DND-41 (cell line): Measurements from ENCODE around the gene SCN8A.

Experiments used
- ATAC-seq: fragments of 200-7000 bp; cut with Tn5 transposase; 3 replicates; pipeline ENCODE4 v1.9.1; 2021; ENCODE audit warnings: low read depth; ENCODE audit not compliant: insufficient read depth
- DNase-seq: peaks from one replicate; pipeline ENCODE4 v3.0.0-alpha.2; 2020
- H2AFZ ChIP-seq: 2 replicates; pipeline ENCODE4 v1.6.0; 2012; ENCODE audit warnings: low read depth, low read length
- H3K27ac ChIP-seq: 2 replicates; pipeline ENCODE4 v1.5.1; 2012; ENCODE audit warnings: low read length, inconsistent platforms
- H3K27me3 ChIP-seq: fragments of 200-600 bp; sonication (generic); 2 replicates; pipeline ENCODE4 v1.6.0; 2012; ENCODE audit warnings: low read length, mild to moderate bottlenecking, inconsistent platforms; ENCODE audit not compliant: insufficient read depth, poor library complexity
- H3K36me3 ChIP-seq: 2 replicates; pipeline ENCODE4 v1.5.1; 2012; ENCODE audit warnings: low read length, inconsistent platforms; ENCODE audit not compliant: insufficient read depth
- H3K4me1 ChIP-seq: 2 replicates; pipeline ENCODE4 v1.5.1; 2012; ENCODE audit warnings: mild to moderate bottlenecking, low read length; ENCODE audit not compliant: insufficient read depth
- H3K4me2 ChIP-seq: 2 replicates; pipeline ENCODE4 v1.6.0; 2012; ENCODE audit warnings: mild to moderate bottlenecking, moderate library complexity, low read length, inconsistent platforms; ENCODE audit not compliant: insufficient read depth
- H3K4me3 ChIP-seq, 2 experiments: fragments of 200-600 bp in 1 of 2; shearing (Covaris generic) in 1 of 2; 2 replicates each; pipeline ENCODE4 v1.5.1; 2012 to 2016; ENCODE audit warnings: inconsistent platforms in 2 of 2, low read length in 2 of 2, mild to moderate bottlenecking in 2 of 2, low read depth in 1 of 2, moderate library complexity in 1 of 2
- H3K79me2 ChIP-seq: 2 replicates; pipeline ENCODE4 v1.6.0; 2012; ENCODE audit warnings: low read length, inconsistent platforms; ENCODE audit not compliant: insufficient read depth
- H3K9ac ChIP-seq: 2 replicates; pipeline ENCODE4 v1.6.0; 2012; ENCODE audit warnings: low read depth, mild to moderate bottlenecking, inconsistent platforms, low read length, moderate library complexity
- H3K9me3 ChIP-seq: 2 replicates; pipeline ENCODE4 v1.5.1; 2012; ENCODE audit warnings: low read length, moderate library complexity, mild to moderate bottlenecking, inconsistent platforms; ENCODE audit not compliant: insufficient read depth, severe bottlenecking
- H4K20me1 ChIP-seq: 2 replicates; pipeline ENCODE4 v1.6.0; 2012; ENCODE audit warnings: low read length; ENCODE audit not compliant: insufficient read depth
- CTCF ChIP-seq: IDR thresholded peaks from 2 replicates; pipeline ENCODE4 v1.5.1; 2012; ENCODE audit warnings: borderline replicate concordance, low read length, moderate library complexity, mild to moderate bottlenecking; ENCODE audit not compliant: poor library complexity, severe bottlenecking; ENCODE audit errors: extremely low read depth
- EZH2 ChIP-seq: IDR thresholded peaks from 3 replicates; pipeline ENCODE4 v1.6.1; 2012; ENCODE audit warnings: borderline replicate concordance, low read depth, mild to moderate bottlenecking, moderate library complexity, low read length, inconsistent platforms; ENCODE audit not compliant: severe bottlenecking

The SCN8A gene

DNA sequence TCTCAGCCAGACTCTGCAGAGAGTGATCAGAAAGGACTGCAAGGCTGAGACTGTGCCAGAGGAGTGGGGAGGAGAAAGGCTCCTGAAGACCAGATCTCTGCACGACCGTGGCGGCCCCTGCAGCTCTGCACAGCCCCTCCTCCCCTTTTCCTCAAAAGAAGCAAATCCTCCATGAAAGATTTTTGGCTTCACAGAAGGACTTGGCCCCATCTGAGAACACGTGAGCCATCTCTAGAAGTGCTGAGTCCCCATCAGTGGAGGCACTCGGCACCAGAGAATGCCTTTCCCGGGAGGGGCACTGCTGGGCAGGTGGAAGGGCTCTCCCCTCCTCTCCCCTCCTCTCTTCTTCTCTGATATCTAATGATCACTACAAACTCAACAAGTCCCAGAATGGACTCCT, 250.7 kb downstream of the SCN8A start:
- Histone ChIP-seq H3K27me3 (peaks cover 8% of the 10 kb centered on the region), H3K4me2 (no peak overlapping the region)
- no peak for ATAC-seq

GRCh38 chr12:51844854-51845253, 253.8 kb downstream of the SCN8A start:
- no peak for TF ChIP-seq EZH2
- no peak for TF ChIP-seq CTCF
- H4K20me1 ChIP-seq: no peaks in the 10 kb centered on the region
- no peak for DNase-seq
- H3K27me3 ChIP-seq: peaks cover 8% of the 10 kb centered on the region
- H3K4me1 ChIP-seq: peaks cover 10% of the 10 kb centered on the region
- H3K79me2 ChIP-seq: no peaks in the 10 kb centered on the region
- ATAC-seq: no peak
- H3K4me3 ChIP-seq: no peak overlapping the region
- no peaks in the 10 kb centered on the region for H3K36me3 ChIP-seq
- H3K27ac ChIP-seq: no peak overlapping the region
- no peak overlapping the region for H3K4me2 ChIP-seq
- no peak overlapping the region for H3K9ac ChIP-seq
- no peak overlapping the region for H2AFZ ChIP-seq
- H3K9me3 ChIP-seq: no peaks in the 10 kb centered on the region

More for the DNA sequence above, 250.7 kb downstream of the SCN8A start:
- TF ChIP-seq EZH2 (no peak), CTCF (no peak)
- H3K36me3 ChIP-seq: no peaks in the 10 kb centered on the region
- H3K4me3 ChIP-seq: no peak overlapping the region
- H3K4me1 ChIP-seq: peaks cover 5% of the 10 kb centered on the region
- no peak overlapping the region for H3K9ac ChIP-seq
- H4K20me1 ChIP-seq: no peaks in the 10 kb centered on the region
- no peaks in the 10 kb centered on the region for H3K9me3 ChIP-seq
- no peak overlapping the region for H3K27ac ChIP-seq
- no peak overlapping the region for H2AFZ ChIP-seq
- DNase-seq: no peak
- H3K79me2 ChIP-seq: no peaks in the 10 kb centered on the region

DNA sequence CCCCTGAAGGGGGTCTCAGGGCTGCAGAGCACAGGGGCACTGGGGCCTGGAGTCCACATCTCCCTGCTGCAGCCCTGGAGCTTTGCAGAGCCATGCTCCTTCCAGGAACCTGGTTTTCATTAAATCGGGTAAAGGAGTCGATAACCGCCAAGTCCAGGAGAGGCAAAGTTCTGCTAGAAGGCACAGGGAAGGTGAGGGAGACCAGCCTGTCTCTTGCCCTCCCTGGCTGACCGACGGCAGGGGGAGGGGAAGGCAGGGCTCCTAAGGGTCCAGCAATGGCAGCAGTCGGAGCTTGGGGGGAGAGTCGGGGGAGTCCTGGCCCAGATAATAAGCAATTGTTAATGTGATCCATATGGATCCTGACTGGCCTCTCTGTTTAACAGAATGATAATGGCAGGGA, 254.4 kb downstream of the SCN8A start:
- H3K9me3 ChIP-seq: no peaks in the 10 kb centered on the region
- DNase-seq: no peak
- no peaks in the 10 kb centered on the region for H3K36me3 ChIP-seq
- no peak overlapping the region for H3K4me3 ChIP-seq
- H3K79me2 ChIP-seq: no peaks in the 10 kb centered on the region
- no peak overlapping the region for H2AFZ ChIP-seq
- no peak overlapping the region for H3K9ac ChIP-seq
- no peak for TF ChIP-seq EZH2
- H3K4me1 ChIP-seq: peaks cover 10% of the 10 kb centered on the region
- no peaks in the 10 kb centered on the region for H4K20me1 ChIP-seq
- H3K4me2 ChIP-seq: no peak overlapping the region
- H3K27me3 ChIP-seq: peaks cover 8% of the 10 kb centered on the region
- H3K27ac ChIP-seq: no peak overlapping the region
- ATAC-seq: no peak

DNA sequence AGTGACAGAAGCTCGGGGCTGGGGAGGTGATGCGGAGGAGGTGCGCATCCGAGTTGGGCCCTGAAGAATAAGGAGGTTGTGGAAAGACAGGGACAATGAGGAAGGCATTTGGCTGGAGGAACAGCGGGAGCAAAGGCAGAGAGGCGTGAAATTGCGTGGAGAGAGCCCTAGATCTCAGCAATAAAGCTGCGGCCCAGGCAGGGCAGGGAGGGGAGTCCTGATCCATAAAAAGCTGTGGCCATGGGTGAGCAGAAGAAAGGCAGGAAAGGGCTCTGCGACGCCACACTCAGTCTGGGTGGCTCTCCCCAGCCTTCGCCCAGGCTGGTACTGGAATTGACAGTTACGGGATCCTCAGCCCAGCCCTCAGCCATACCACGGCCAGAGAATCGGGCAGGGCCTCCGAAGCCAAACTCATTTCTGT, 255.2 kb downstream of the SCN8A start:
- H3K4me2 ChIP-seq: peak overlapping the region; percentile 60; the same call in 1 of the 2 replicates
- no peak overlapping the region for H3K27ac ChIP-seq
- TF ChIP-seq EZH2 (no peak), CTCF (no peak)
- H3K27me3 ChIP-seq: peaks cover 8% of the 10 kb centered on the region
- H4K20me1 ChIP-seq: no peaks in the 10 kb centered on the region
- no peak overlapping the region for H2AFZ ChIP-seq
- no peak overlapping the region for H3K9ac ChIP-seq
- no peaks in the 10 kb centered on the region for H3K9me3 ChIP-seq
- H3K36me3 ChIP-seq: no peaks in the 10 kb centered on the region
- DNase-seq (no peak), ATAC-seq (no peak)
- peaks cover 10% of the 10 kb centered on the region for H3K4me1 ChIP-seq
- H3K79me2 ChIP-seq: no peaks in the 10 kb centered on the region
- H3K4me3 ChIP-seq: no peak overlapping the region
